OCI-LY7 (cell line): Measurements from ENCODE around the gene CCNDBP1. TPM values are rescaled to one million over a fixed set of nuclear protein-coding genes. Genes with fewer than 3 reads are reported as not detected.
A peak's percentile ranks its signal among the peaks of the same experiment; 100 is the strongest.
"Not testable (repeated sequence)": the region's sequence is repeated elsewhere in the genome, so short reads cannot be mapped to it uniquely, and the experiment has no call there.

Source experiments
- BruUV-seq: library from RNA; stranded (reverse); fragments of 400-500 nt; replicated peaks from 2 replicates; lab custom pipeline; 2021; lab: Mats Ljungman, UMichigan
- CTCF ChIA-PET: fragments of 300-600 bp; sonication (Branson Sonifier 250); formaldehyde crosslinking; loops from one replicate; lab custom pipeline; 2022; ENCODE audit warnings: antibody characterized with exemption; ENCODE audit not compliant: unreplicated experiment; lab: Charles Lee
- POLR2A ChIA-PET: fragments of 300-600 bp; sonication (Branson Sonifier 250); formaldehyde crosslinking; loops from one replicate; lab custom pipeline; 2022; ENCODE audit warnings: antibody characterized with exemption; lab: Charles Lee
- DNase-seq: peaks from one replicate; pipeline ENCODE4 v3.0.0-alpha.2; 2015; ENCODE audit warnings: low spot score
- H2AFZ ChIP-seq: fragments of 200-600 bp; sonication (generic), shearing (Covaris generic); 2 replicates; pipeline ENCODE4 v1.6.1; 2014; ENCODE audit warnings: mild to moderate bottlenecking, antibody characterized with exemption, low read length, moderate library complexity
- H3K27ac ChIP-seq: fragments of 200-600 bp; sonication (generic); 2 replicates; pipeline ENCODE4 v1.5.1; 2014; ENCODE audit warnings: mixed run types, low read depth, mild to moderate bottlenecking, moderate library complexity, low read length, inconsistent platforms; ENCODE audit not compliant: poor library complexity, severe bottlenecking
- H3K36me3 ChIP-seq: fragments of 200-600 bp; sonication (generic); 2 replicates; pipeline ENCODE4 v1.6.1; 2014; ENCODE audit warnings: mild to moderate bottlenecking, antibody characterized with exemption, low read length, moderate library complexity, mixed read lengths; ENCODE audit not compliant: insufficient read depth
- H3K4me1 ChIP-seq: fragments of 200-600 bp; sonication (generic); 2 replicates; pipeline ENCODE4 v1.5.1; 2014; ENCODE audit warnings: mild to moderate bottlenecking, low read length; ENCODE audit not compliant: insufficient read depth, poor library complexity, severe bottlenecking
- H3K4me2 ChIP-seq: fragments of 200-600 bp; sonication (generic); 2 replicates; pipeline ENCODE4 v1.6.1; 2014; ENCODE audit warnings: mild to moderate bottlenecking, low read length
- H3K4me3 ChIP-seq: fragments of 200-600 bp; sonication (generic); 2 replicates; pipeline ENCODE4 v1.5.1; 2014; ENCODE audit warnings: mild to moderate bottlenecking, low read depth, low read length; ENCODE audit not compliant: poor library complexity, severe bottlenecking
- H3K79me2 ChIP-seq: fragments of 200-600 bp; sonication (generic); 2 replicates; pipeline ENCODE4 v1.6.1; 2016; ENCODE audit warnings: low read depth, mild to moderate bottlenecking, low read length, moderate library complexity, mixed read lengths; ENCODE audit not compliant: insufficient read depth
- H3K9me2 ChIP-seq: fragments of 200-600 bp; sonication (generic); 2 replicates; pipeline ENCODE4 v1.6.1; 2016; ENCODE audit warnings: mild to moderate bottlenecking, low read length, mixed read lengths; ENCODE audit not compliant: insufficient read depth
- H3K9me3 ChIP-seq: fragments of 200-600 bp; sonication (generic); 2 replicates; pipeline ENCODE4 v1.6.1; 2014; ENCODE audit warnings: mild to moderate bottlenecking, mixed run types, low read length, mixed read lengths
- H4K20me1 ChIP-seq: fragments of 200-600 bp; sonication (generic); 2 replicates; pipeline ENCODE4 v1.6.1; 2014; ENCODE audit warnings: mild to moderate bottlenecking, antibody characterized with exemption, low read length, moderate library complexity, mixed read lengths; ENCODE audit not compliant: insufficient read depth
- CTCF ChIP-seq: fragments of 200-600 bp; sonication (generic); conservative IDR thresholded peaks from 2 replicates; pipeline ENCODE4 v1.5.1; 2014; ENCODE audit warnings: mild to moderate bottlenecking, antibody characterized with exemption, low read length, moderate library complexity, mixed read lengths
- EZH2phosphoT487 ChIP-seq: fragments of 200-600 bp; sonication (generic); IDR thresholded peaks from 2 replicates; pipeline ENCODE4 v1.6.1; 2018; ENCODE audit warnings: low read depth, borderline replicate concordance, mild to moderate bottlenecking, mixed run types, antibody characterized with exemption, low read length, moderate library complexity, mixed read lengths
- intact Hi-C: fragments of 100-400 bp; cut with micrococcal nuclease; formaldehyde crosslinking; loops from one replicate; pipeline ENCODE4 v1.10.0; 2022; ENCODE audit not compliant: unreplicated experiment
- total RNA-seq, 2 experiments: library from RNA; depleted of rRNA in 1 of 2; stranded (reverse); fragments of >200 nt in 1 of 2; shearing (Covaris generic) in 1 of 2; gene quantifications; 2 replicates each; pipeline ENCODE4 v1.2.3, GENCODE V29; 2014 to 2022

The CCNDBP1 gene
- total RNA-seq, 2 experiments from 2014 or later = 53.1 to 56.0 TPM

- Histone ChIP-seq H3K9me2 (no peaks in the 10 kb centered on the region), H3K9me3 (no peaks in the 10 kb centered on the region), H3K27ac (no peak overlapping the region), H3K79me2 (no peaks in the 10 kb centered on the region), H3K4me2 (no peak overlapping the region), H3K4me1 (no peaks in the 10 kb centered on the region), H3K36me3 (peaks cover 73% of the 10 kb centered on the region), H4K20me1 (no peaks in the 10 kb centered on the region), H2AFZ (no peak overlapping the region), H3K4me3 (no peak overlapping the region)
- TF ChIP-seq CTCF (no peak), EZH2phosphoT487 (no peak)
- BruUV-seq = no TSS peak
- CTCF ChIA-PET = no interaction called here
- intact Hi-C loops = no loop called here
- no peak for DNase-seq
- POLR2A ChIA-PET = no interaction called here
Observed at GRCh38 chr15:43193710-43194109, 8.5 kb downstream of the CCNDBP1 start.

- Histone ChIP-seq H3K4me2 (no peak overlapping the region), H3K27ac (no peak overlapping the region), H3K9me2 (no peaks in the 10 kb centered on the region), H4K20me1 (no peaks in the 10 kb centered on the region), H3K9me3 (no peaks in the 10 kb centered on the region), H3K36me3 (peaks cover 67% of the 10 kb centered on the region), H3K4me1 (no peaks in the 10 kb centered on the region), H2AFZ (no peak overlapping the region), H3K4me3 (no peak overlapping the region), H3K79me2 (no peaks in the 10 kb centered on the region)
- ChIA-PET CTCF (interaction anchor here (0.6 kb wide), 1 partner anchor 1169 kb away, joined by 4 read pairs; no protein-coding TSS in a partner anchor), POLR2A (interaction anchor here (1.4 kb wide), 2 partner anchors 9 to 12 kb away, joined by 3 to 6 read pairs; no protein-coding TSS in a partner anchor)
- intact Hi-C loops = no loop called here
- BruUV-seq = TSS peak; percentile 25
- TF ChIP-seq CTCF (no peak), EZH2phosphoT487 (no peak)
- no peak for DNase-seq
Observed at GRCh38 chr15:43194795-43195194, 9.6 kb downstream of the CCNDBP1 start.

GRCh38 chr15:43196760-43197548, 11.8 kb downstream of the CCNDBP1 start:
- Histone ChIP-seq H3K9me2 (no peaks in the 10 kb centered on the region), H3K36me3 (peaks cover 46% of the 10 kb centered on the region), H3K4me3 (no peak overlapping the region), H3K27ac (no peak overlapping the region), H4K20me1 (no peaks in the 10 kb centered on the region), H3K9me3 (no peaks in the 10 kb centered on the region), H3K4me1 (no peaks in the 10 kb centered on the region), H3K79me2 (no peaks in the 10 kb centered on the region), H3K4me2 (no peak overlapping the region), H2AFZ (no peak overlapping the region)
- BruUV-seq = no TSS peak
- no peak for DNase-seq
- POLR2A ChIA-PET = interaction anchor here (0.7 to 1.2 kb wide), 2 partner anchors 119 to 385 kb away, joined by 4 to 5 read pairs; no protein-coding TSS in a partner anchor
- CTCF ChIA-PET = no interaction called here
- intact Hi-C loops = no loop called here
- TF ChIP-seq CTCF (no peak), EZH2phosphoT487 (no peak)

GRCh38 chr15:43197773-43198172, 12.6 kb downstream of the CCNDBP1 start:
- H2AFZ ChIP-seq, BruUV-seq, H3K4me2 ChIP-seq, H3K4me3 ChIP-seq, H3K79me2 ChIP-seq, H4K20me1 ChIP-seq, DNase-seq, H3K9me2 ChIP-seq, intact Hi-C loops, H3K27ac ChIP-seq, H3K4me1 ChIP-seq, CTCF ChIA-PET, H3K9me3 ChIP-seq: not testable (repeated sequence)
- peaks cover 38% of the 10 kb centered on the region for H3K36me3 ChIP-seq
- POLR2A ChIA-PET = interaction anchor here (0.6 kb wide), 1 partner anchor 1132 kb away, joined by 4 read pairs; no protein-coding TSS in a partner anchor
